GM18502 (cell line): ENCODE results near the gene KRTAP7-1.

Source experiments
- ATAC-seq: cut with Tn5 transposase; IDR thresholded peaks from one replicate; pipeline ENCODE4 v1.9.1; 2021; ENCODE audit warnings: mild to moderate bottlenecking; ENCODE audit not compliant: unreplicated experiment, poor library complexity

KRTAP7-1 gene, protein sequence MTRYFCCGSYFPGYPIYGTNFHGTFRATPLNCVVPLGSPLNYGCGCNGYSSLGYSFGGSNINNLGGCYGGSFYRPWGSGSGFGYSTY

DNA sequence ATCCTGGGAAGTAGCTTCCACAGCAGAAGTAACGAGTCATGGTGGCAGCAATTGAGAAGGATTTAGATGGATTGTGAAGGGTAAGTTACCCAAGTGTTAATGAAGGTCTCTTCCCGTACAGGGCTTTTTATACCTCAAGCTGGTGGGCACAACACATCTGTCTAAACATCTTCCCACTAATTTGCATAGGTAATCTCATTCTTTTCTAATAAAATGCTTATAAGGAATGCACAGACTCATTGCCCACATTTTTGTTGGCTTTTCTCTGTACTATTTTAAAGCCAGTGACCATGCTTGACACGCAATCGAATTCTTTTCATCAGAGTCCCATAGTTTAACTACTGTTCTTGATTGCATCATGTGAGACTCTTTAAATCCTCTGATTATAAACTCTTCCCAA, at the start of gene KRTAP7-1:
Gene KRTAP7-1 (minus strand): TSS at position 101 of the 400 bp plus-strand sequence. CDS start 61 bp downstream, at position 40.
- ATAC-seq: no peak

DNA sequence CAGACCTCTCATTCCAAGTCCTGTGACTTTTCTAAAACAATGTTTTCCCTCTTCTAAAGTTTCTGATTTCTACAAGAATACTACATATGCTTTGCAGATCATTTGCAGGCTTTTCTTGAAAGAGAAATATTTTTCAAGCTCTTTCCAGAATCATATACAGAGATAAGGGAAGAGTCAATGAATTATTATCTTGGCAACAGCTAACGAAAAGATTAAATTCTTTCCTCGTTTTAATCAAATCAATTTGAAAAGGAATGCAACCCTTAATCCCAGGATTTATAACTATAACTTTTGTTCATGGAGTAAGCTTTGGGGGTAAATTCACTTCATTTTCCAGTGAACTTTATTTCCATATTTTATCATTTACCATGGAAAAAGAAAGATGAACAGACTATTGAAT, 45.0 kb upstream of the KRTAP7-1 start:
- ATAC-seq: no peak

DNA sequence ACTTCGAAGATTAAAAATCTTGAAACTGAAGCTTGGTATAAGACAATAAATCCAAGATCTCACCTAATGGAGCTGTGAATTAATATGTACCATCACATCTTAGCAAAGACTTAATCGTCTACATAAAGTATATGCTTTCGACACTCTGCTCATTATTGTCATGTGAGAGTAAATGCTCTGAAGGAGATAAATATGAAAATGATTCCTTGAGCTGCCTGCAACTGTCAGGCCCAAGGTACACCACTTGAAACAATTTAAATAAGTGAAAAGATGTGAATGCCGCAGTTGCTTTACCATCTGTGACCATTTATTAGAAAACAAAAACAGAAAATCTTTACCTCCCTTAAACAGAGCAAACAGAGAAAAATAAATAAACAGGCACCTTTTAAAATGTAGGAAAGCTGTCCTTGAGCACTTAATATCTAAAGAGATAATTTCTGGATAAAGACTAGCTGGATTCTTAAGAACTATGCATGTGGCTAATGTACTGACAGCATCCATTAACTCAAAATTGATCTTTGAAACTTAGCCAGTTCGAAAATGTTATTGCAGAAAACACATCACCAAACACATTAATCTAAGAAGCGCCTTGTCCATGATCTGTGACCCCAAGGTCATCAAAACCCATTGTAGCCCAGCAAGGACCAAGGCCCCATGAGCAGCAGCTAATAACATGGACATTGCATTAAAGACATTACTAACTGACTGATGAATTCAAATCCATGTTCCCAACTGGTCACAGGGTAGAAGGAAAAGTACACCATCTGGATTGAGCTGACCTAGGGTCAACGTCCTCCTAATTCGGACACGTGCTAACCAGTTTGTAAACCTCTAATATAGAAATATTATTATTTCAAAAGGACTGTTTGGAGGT, 18.3 kb upstream of the KRTAP7-1 start:
- no peak for ATAC-seq

DNA sequence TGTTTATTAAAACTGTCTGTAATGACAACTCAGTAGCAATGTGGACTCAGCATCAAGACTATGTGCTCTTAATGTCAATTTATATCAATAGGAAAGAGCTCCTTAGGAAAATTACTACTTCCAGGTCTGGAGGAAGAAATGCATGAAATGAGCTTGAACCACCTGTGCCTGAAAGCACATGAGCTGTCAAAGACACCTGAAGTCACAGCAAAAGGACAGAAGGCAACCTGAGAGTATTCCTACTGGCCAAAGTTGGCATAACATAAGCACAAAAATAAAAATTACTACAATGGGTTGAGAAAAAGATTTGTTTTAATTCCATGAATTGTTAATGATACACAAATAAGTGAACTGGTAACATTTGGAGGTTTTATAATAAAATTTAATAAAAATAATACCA, 13.4 kb upstream of the KRTAP7-1 start:
- no peak for ATAC-seq

DNA sequence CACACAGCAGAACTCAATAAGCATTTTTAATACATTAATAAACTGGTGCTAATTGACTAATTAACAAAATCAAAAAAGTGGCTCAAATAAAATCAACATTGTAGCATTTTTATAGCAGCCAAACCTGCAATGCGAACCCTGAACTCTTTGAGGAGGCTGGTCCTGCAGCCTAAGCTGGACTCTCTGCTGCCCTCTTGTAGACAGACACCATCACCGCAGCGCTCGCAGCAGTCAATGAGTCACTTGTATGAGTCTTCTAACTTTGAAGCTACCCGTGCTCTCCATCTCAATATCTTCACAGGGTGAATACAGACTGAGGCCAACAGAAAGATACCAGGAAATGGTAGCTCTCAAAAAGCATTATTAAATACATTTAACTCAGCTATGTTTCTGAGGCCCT, 9.7 kb upstream of the KRTAP7-1 start:
- no peak for ATAC-seq

DNA sequence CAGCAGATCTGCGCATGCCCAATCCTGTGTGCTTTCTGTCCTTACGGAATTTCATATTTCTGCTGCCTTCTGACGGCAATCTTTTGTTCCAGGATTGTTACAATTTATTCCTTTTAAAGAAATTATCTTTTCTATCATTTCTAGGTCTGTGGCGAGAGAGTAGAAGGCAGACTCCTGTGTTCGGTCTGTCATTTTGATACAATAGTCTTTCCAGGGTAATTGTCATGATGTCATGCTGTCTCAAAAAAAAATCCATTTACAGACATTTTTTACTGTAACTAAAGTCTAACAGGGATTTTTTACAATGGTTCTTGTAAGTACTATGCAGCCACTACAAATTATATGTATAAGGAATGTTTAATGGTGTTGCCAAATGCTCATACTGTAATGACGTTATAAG, 9.0 kb upstream of the KRTAP7-1 start:
- ATAC-seq: no peak

DNA sequence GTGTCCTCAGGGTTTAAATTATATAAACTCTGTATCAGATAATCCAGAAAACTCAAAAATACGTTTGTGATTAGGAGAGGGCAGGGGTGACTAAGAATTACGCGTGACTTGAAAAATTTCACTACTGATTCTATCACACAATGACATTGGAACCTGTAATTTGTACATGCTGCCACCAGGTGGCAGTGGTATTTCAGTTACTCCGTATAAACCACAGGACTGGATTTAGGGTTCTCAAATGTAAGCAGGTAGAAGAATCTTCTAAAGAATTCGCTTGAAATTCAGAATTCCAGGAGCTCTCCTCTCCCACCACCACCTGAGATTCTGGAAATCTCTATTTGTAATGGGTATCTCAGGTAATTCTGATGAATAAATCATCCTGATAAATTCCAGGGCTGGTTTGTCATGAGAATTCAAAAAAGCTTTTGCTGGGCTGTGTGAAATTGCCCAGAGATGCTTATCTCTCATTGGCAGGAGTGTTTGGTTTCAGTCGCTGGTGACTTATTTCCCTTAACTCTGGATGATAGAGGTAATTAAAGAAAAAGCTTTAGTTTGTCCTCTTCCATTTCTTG, 1.7 kb upstream of the KRTAP7-1 start:
- ATAC-seq: no peak

DNA sequence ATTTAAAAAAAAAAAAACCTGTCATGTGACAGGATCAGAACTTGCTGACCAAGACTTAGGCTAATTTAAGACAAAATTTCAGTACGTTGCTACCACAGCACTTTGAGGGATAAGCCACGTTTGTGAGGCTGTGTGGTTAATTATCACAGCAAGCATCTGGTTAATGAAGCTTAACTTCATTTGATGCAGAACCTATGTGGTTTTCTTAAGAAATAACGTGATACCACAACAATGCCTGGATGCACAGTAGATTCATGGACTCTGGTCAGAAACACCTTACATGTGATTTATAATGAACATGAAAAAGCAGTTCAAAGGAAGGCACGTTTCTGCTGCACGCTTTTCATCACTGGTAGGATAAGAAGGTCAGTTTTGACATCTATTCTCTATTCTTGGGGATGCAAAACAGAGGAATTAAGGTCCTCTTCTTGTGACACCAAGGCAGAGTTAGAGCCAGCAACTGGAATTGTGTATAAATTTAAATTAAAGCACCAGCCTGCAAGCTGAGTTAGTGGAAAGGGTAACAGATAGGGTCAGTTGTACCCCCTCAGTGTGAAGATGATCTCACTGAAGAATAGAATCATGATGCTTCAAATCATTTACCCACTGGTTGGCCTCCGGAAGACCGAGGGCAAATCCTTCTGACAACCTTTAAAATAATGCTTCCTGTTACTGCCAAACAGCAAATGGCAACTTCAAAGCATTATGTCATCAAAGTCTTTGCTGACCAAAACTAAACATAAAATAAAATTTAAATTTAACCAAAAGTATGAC, 10.5 kb downstream of the KRTAP7-1 start:
- ATAC-seq: no peak

DNA sequence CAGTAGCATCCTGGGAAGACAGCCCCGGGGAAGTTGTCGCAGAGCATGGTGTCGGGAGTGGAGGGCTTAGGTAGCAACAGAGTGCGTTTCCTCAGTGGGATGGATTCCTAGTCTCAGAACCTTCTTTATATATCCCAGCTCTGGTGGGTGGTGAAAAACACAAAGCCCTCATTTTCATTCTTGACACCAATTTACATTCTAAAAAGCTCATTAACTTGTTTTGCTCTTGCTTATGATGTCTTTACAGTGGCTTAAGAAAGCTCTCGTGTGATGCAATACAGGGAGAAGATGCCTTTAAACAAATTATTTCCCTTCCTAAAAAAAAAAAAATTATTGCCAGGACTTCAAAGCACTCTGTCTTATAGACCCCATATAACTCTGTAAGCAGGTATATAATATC, 16.4 kb downstream of the KRTAP7-1 start, which contains the start of gene KRTAP8-1:
Gene KRTAP8-1 (minus strand): TSS at position 101 of the 400 bp plus-strand sequence. CDS start 54 bp downstream, at position 47.
- no peak for ATAC-seq

DNA sequence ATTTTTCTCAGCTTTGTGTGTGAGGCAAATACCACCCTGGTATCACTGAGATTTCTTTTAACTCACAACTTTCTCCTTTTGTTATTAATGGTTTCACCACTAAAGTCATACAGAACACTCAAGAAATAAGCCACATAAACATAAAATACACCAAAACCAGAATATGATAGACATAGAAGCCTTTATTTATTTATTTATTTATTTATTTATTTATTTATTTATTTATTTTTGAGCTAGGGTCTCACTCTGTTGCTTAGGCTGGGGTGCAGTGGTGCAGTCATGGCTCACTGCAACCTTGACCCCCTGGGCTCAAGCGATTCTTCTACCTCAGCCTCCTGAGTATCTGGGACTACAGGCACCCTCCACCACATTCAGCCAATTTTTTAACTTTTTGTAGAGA, 29.0 kb downstream of the KRTAP7-1 start:
- ATAC-seq: no peak

DNA sequence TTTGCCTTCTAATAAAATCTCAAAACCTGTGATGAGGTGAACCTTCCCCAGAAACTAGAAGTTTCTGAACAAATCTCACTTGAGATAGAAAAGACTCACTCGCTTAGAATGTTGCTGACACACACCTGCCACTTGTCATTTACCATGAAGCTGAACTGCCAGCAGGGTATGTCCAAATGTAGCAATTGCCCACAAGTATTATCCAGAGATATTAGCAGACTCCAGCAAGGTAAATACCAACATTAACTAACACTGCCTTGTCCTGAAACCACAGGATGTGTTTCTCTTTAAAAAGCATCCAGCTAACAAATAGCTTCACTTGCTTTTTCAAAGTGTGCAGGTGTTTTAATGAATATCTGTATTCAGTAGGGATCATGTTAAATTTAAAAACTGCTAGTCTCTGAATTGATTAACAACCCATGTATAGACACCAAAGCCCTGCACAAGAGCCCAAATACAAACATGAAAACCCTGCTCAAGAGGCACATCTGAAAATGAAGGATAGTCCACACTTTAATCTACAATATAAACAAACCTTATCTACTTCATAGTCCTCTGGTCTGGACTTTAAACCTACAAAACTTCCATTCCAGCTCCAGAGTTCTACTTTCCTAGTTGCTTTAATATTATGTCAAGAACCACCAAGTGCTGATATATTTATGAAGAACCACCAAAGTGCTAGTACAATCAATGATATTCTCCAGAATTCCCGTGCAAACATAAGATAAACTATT, 35.8 kb downstream of the KRTAP7-1 start:
- no peak for ATAC-seq

DNA sequence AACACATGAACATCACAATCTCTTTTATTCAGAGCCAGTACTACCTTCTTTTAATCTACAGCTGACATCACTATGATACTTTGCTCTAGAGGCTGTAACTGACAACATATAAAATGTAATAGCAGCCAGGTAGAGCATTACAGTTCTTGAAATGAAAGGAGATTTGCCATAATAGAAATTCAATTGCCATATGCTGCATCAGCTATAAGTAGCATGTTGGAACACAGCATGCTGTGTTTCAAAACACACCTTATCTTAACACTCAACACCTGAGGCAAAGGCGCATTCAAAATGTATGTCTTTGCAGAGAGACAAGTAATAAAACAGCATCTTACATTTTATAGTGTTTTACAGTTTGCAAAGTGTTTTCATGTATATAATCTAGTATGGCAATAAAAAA, 50.3 kb downstream of the KRTAP7-1 start:
- ATAC-seq: no peak
